Thymus (tissue), 11 donors: ENCODE measurements around the gene ACTN1. TPM values are rescaled to one million over a fixed set of nuclear protein-coding genes. Genes with fewer than 3 reads are reported as not detected.

Source experiments
- DNase-seq, 9 donors: peaks; one replicate each; pipeline ENCODE4 v3.0.0-alpha.2; 2013; ENCODE audit warnings: low spot score in 9 of 9, low read depth in 6 of 9, missing footprints in 1 of 9
- H3K27ac ChIP-seq, 2 donors: one replicate each; pipeline ENCODE4 v1.5.1; 2013; ENCODE audit warnings: control low read depth in 1 of 2, low read depth in 1 of 2, low read length in 1 of 2, mild to moderate bottlenecking in 1 of 2, moderate library complexity in 1 of 2
- H3K27me3 ChIP-seq, 2 donors: one replicate each; pipeline ENCODE4 v1.5.1; 2013; ENCODE audit warnings: low read length in 1 of 2; ENCODE audit not compliant: control insufficient read depth in 2 of 2, insufficient read depth in 1 of 2
- H3K36me3 ChIP-seq, 2 donors: one replicate each; pipeline ENCODE4 v1.5.1; 2013; ENCODE audit warnings: low read length in 1 of 2, mild to moderate bottlenecking in 1 of 2, moderate library complexity in 1 of 2; ENCODE audit not compliant: control insufficient read depth in 2 of 2, insufficient read depth in 2 of 2
- H3K4me1 ChIP-seq, 2 donors: one replicate each; pipeline ENCODE4 v1.5.1; 2013; ENCODE audit warnings: low read length in 2 of 2; ENCODE audit not compliant: control insufficient read depth in 2 of 2, insufficient read depth in 2 of 2
- H3K4me3 ChIP-seq, 2 donors: one replicate each; pipeline ENCODE4 v1.5.1; 2013; ENCODE audit warnings: low read length in 2 of 2, control low read depth in 1 of 2, mild to moderate bottlenecking in 1 of 2
- H3K9me3 ChIP-seq, 2 donors: one replicate each; pipeline ENCODE4 v1.5.1; 2013; ENCODE audit warnings: low read length in 1 of 2, mild to moderate bottlenecking in 1 of 2; ENCODE audit not compliant: control insufficient read depth in 2 of 2, insufficient read depth in 1 of 2
- WGBS: extraction: QIAGEN DNeasy Blood & Tissue Kit; methylation state at CpG from one replicate; pipeline ENCODE4 v1.1.7; 2013; 5-methylcytosine and 5-hydroxymethylcytosine counted together
- polyA plus RNA-seq: library from polyadenylated mRNA; stranded (reverse); fragments of 200-250 nt; gene quantifications from one replicate; pipeline ENCODE4 v1.2.3, GENCODE V29; 2013
- total RNA-seq: library from RNA; stranded (reverse); fragments of 120-200 nt; gene quantifications from one replicate; pipeline ENCODE4 v1.2.4, GENCODE V29; 2013
- donor health status: healthy.

Gene ACTN1
- total and polyA plus RNA-seq, 2 donors, result 21.6 to 59.3 TPM

DNA sequence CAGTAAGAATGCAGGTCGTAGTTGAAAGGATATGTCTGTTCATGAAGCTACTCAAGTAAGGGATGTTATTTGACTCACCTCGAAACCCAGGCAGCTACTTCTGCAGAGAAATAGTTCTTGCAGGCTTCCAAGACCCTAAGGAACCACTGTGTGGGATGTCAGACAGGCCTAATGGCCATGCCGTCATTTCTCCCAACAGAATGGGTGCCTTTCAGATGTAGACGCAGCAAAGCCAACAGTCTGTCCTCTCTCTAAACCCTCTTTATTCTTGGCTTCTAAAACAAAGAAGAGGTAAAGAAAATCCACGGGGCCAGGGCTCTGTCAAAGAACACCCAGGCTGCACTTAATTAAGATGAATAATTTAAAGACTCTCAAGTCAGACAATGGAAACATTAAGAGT is 19.0 kb upstream of the ACTN1 start:
- H3K9me3 ChIP-seq, result peaks cover 0 to 3% of the 10 kb centered on the region in 2 donors
- 94% methylated on average over 5 of the region's 5 CpGs for WGBS
- no peak overlapping the region for H3K27ac ChIP-seq
- DNase-seq, result no peak
- H3K4me1 ChIP-seq, result no peaks in the 10 kb centered on the region
- no peaks in the 10 kb centered on the region for H3K27me3 ChIP-seq
- H3K36me3 ChIP-seq, result no peaks in the 10 kb centered on the region
- H3K4me3 ChIP-seq, result no peak overlapping the region

DNA sequence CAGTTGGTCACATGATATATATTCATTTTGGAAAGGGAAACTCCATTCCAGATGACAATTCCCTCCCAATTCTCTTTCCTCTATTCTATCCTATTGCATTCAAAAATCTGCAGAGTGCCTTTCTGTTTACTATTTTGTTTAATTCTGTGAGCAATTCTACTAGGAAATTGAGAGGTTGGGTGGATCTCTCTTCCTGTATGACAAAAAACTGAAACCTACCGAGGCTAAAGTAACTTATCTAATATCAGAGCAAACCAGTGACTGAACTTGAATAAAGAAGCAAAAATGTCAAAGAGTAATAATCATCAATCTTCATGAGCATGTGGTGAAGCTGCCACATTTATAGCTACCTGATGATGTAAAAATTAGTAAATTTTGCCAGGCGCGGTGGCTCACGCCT is 16.6 kb upstream of the ACTN1 start:
- Histone ChIP-seq H3K4me3 (no peak overlapping the region), H3K36me3 (no peaks in the 10 kb centered on the region), H3K27me3 (no peaks in the 10 kb centered on the region), H3K9me3 (peaks cover 0 to 3% of the 10 kb centered on the region in 2 donors), H3K4me1 (no peaks in the 10 kb centered on the region), H3K27ac (no peak overlapping the region)
- WGBS, result 96% methylated on average over 4 of the region's 4 CpGs
- DNase-seq, result no peak

DNA sequence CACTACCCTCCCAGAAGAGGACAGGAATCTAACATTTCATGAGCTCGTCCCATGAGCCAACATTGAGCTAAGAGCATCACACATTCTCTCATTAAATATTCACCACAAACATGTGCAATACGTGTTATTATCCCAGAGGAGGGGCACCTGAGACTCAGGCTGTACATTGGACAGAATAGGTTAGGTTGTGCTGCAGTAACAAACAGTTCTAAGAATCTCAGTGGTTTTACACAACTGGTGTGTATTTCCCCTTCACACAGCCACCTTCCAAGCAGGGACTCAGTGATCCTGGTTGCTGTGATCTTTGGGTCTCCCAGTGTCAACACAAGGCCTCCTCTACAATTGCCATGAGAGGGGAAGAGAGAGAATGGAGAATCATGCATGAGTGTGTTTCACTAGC is 15.0 kb upstream of the ACTN1 start:
- no peak overlapping the region for H3K27ac ChIP-seq
- H3K27me3 ChIP-seq, result no peaks in the 10 kb centered on the region
- H3K9me3 ChIP-seq, result peaks cover 0 to 3% of the 10 kb centered on the region in 2 donors
- 93% methylated on average over 2 of the region's 2 CpGs for WGBS
- no peaks in the 10 kb centered on the region for H3K4me1 ChIP-seq
- no peak overlapping the region for H3K4me3 ChIP-seq
- no peak for DNase-seq
- H3K36me3 ChIP-seq, result no peaks in the 10 kb centered on the region

DNA sequence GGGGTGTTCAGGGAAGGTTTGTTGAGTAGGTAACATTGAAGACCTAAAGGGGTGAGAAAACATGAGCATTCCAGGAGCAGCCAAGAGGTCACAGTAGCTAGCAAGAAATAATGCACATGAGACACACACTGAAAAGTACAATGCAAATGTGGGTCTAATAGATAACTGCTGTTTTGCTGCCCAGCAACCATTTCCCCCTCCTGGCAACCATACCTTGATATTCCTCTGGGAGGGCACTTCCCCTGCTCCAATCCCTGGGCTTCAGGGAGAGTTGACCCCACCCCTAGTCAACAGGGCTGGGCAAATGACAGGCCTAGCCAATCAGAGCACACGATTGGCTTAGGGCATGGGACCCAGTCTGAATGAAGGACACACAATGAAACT is 8.5 kb upstream of the ACTN1 start:
- no peaks in the 10 kb centered on the region for H3K36me3 ChIP-seq
- H3K4me1 ChIP-seq, result peaks cover 0 to 2% of the 10 kb centered on the region in 2 donors
- no peak overlapping the region for H3K27ac ChIP-seq
- no peak for DNase-seq
- H3K27me3 ChIP-seq, result no peaks in the 10 kb centered on the region
- no peak overlapping the region for H3K4me3 ChIP-seq
- 93% methylated on average over 1 of the region's 1 CpG for WGBS
- H3K9me3 ChIP-seq, result no peaks in the 10 kb centered on the region

DNA sequence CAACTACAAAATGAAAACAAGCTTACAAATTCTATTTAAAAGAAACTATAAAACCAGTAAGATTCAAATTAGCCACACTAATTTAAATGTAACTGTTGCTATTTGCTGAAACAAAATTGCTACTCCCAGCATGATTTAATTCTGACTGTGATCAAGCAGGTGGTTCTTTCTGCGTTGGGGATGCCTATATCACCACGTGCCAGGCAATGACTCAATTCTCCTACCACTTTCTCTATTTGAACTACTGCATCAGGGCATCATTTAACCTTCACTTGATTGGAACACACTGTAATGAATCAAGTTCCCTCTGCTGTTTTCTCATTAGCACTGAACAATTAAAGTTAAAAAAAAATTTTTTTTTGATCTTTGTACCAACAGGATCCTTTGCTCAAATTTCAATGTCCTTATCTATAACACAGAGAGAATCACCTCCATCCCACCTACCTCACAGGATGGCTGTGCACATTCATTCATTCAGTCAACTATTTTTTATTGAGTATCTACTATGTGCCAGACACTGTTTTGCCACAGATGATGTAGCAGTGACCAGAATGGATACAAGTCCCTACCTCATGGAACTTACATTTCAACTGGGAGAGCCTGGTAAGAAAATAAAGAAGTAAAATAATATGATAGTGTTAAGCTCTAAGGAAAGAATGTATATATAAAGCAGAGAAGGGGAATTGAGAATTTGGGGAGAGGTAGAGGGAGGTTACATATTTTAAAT is 8.0 kb upstream of the ACTN1 start:
- peaks cover 0 to 4% of the 10 kb centered on the region in 2 donors for H3K27me3 ChIP-seq
- H3K36me3 ChIP-seq, result no peaks in the 10 kb centered on the region
- no peaks in the 10 kb centered on the region for H3K9me3 ChIP-seq
- DNase-seq, result no peak
- no peak overlapping the region for H3K27ac ChIP-seq
- H3K4me1 ChIP-seq, result peaks cover 0 to 2% of the 10 kb centered on the region in 2 donors
- 85% methylated on average over 2 of the region's 2 CpGs for WGBS
- no peak overlapping the region for H3K4me3 ChIP-seq

DNA sequence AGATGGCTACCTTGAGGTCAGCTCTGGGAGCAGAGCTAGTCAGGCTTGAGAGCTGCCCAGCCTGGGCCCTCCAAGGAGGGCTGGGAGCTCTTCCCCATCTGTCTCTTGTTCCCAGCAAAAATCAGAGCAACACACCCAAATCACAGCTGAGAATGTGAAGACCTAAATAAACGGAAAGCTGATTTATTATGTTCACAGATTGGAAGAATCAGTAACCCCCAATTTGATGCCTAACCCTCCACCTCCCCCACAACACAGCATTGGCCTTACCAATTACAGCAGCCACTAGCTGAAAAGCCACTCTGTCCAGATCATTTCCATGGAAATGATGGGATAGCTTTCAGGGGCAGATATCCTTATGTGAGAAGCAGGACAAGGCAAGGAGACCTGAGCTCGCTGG is 7.1 kb upstream of the ACTN1 start:
- 97% methylated on average over 2 of the region's 2 CpGs for WGBS

DNA sequence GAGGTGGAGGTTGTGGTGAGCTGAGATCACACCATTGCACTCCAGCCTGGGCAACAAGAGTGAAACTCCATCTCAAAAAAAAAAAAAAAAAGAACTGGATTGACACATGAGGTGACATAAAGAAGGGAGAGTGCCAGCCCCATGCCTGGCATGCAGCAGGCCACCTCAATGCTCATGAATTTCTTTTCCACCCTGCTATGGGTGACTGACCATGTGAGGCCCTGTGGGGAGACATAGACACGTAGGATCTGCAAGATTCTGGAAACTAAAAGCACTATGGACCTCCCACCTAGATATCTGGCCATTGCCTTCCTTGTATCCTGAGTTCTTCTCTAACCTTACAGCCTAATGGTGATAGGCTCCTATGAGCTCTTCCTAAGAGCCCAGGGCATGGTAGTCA is 5.6 kb upstream of the ACTN1 start:
- Histone ChIP-seq H3K36me3 (no peaks in the 10 kb centered on the region), H3K4me1 (peaks cover 0 to 7% of the 10 kb centered on the region in 2 donors), H3K27me3 (peaks cover 2 to 26% of the 10 kb centered on the region in 2 donors), H3K4me3 (no peak overlapping the region), H3K9me3 (no peaks in the 10 kb centered on the region), H3K27ac (no peak overlapping the region)
- WGBS, result 93% methylated on average over 1 of the region's 1 CpG
- DNase-seq, result no peak

More for the DNA sequence above, 7.1 kb upstream of the ACTN1 start:
- peaks cover 0 to 11% of the 10 kb centered on the region in 2 donors for H3K27me3 ChIP-seq
- H3K4me1 ChIP-seq, result peaks cover 0 to 2% of the 10 kb centered on the region in 2 donors
- DNase-seq, result no peak
- no peaks in the 10 kb centered on the region for H3K9me3 ChIP-seq
- H3K4me3 ChIP-seq, result no peak overlapping the region
- no peak overlapping the region for H3K27ac ChIP-seq
- H3K36me3 ChIP-seq, result no peaks in the 10 kb centered on the region

DNA sequence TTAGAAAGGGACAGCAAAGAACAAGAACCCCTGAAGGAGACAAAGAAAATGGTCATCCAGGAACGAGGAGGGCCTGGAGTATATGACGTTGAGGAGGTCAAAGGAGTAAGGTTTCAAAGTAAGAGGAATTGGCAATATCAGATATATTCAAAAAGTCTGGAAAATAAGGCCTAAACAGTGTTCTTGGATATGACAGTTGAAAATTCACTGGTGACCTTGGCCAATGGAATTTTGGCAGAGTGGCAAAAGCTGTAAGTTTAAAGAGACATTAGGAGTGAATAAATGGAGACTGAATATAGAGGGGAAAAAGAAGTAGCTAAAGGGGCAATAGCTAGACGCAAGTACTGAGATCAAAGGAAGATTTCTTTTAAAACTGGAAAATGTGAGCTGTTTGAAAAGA is 4.1 kb upstream of the ACTN1 start:
- Histone ChIP-seq H3K9me3 (no peaks in the 10 kb centered on the region), H3K27ac (no peak overlapping the region), H3K36me3 (no peaks in the 10 kb centered on the region), H3K4me3 (no peak overlapping the region), H3K4me1 (peaks cover 0 to 11% of the 10 kb centered on the region in 2 donors), H3K27me3 (peaks cover 14 to 39% of the 10 kb centered on the region in 2 donors)
- DNase-seq, result no peak
- 96% methylated on average over 3 of the region's 3 CpGs for WGBS

DNA sequence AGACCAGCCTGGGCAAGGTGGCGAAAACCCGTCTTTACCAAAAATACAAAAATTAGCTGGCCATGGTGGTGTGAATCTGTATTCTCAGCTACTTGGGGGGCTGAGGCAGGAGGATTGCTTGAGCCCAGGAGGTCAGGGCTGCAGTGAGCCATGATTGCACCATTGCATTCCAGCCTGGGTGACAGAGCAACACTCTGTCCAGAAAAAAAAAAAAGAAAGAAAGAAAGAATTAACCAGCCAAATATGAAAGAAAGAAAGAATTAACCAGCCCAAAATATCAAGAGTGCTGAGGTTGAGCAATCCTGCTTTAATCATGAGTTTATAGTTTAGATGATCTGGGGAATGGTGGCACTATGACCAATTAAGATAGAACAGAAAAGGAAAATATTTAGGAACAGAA is 3.5 kb upstream of the ACTN1 start:
- no peak for DNase-seq
- Histone ChIP-seq H3K36me3 (no peaks in the 10 kb centered on the region), H3K9me3 (no peaks in the 10 kb centered on the region), H3K4me1 (peaks cover under 1 to 17% of the 10 kb centered on the region in 2 donors), H3K27me3 (peaks cover 14 to 45% of the 10 kb centered on the region in 2 donors), H3K27ac (no peak overlapping the region), H3K4me3 (no peak overlapping the region)
- WGBS, result 100% methylated on average over 2 of the region's 2 CpGs
